KMS-11 (cell line): ENCODE results near the gene LSS.
"Not testable (repeated sequence)": the region's sequence is repeated elsewhere in the genome, so short reads cannot be mapped to it uniquely, and the experiment has no call there.

ENCODE experiments used
- H2AFZ ChIP-seq: fragments of 200-600 bp; sonication (generic); 2 replicates; pipeline ENCODE4 v1.6.1; 2016; ENCODE audit warnings: antibody characterized with exemption, mixed run types, low read depth
- H3K27ac ChIP-seq: fragments of 200-600 bp; sonication (generic); 2 replicates; pipeline ENCODE4 v1.6.1; 2016; ENCODE audit warnings: mild to moderate bottlenecking, mixed run types
- H3K27me3 ChIP-seq: fragments of 200-600 bp; sonication (generic); 2 replicates; pipeline ENCODE4 v1.6.1; 2017; ENCODE audit warnings: mild to moderate bottlenecking, low read depth, mixed run types, moderate library complexity; ENCODE audit not compliant: insufficient read depth
- H3K36me3 ChIP-seq: fragments of 200-600 bp; sonication (generic); 2 replicates; pipeline ENCODE4 v1.6.1; 2017; ENCODE audit warnings: mild to moderate bottlenecking, mixed run types; ENCODE audit not compliant: insufficient read depth
- H3K4me1 ChIP-seq: fragments of 200-600 bp; sonication (generic); 2 replicates; pipeline ENCODE4 v1.6.1; 2016; ENCODE audit warnings: mild to moderate bottlenecking, low read depth, mixed run types; ENCODE audit not compliant: poor library complexity, severe bottlenecking
- H3K4me2 ChIP-seq: fragments of 200-600 bp; sonication (generic); 2 replicates; pipeline ENCODE4 v1.7.0; 2016; ENCODE audit warnings: mild to moderate bottlenecking, mixed run types
- H3K4me3 ChIP-seq: fragments of 200-600 bp; sonication (generic); IDR thresholded peaks from 2 replicates; pipeline ENCODE4 v1.6.1; 2017; ENCODE audit warnings: low read depth, low read length, mixed read lengths; ENCODE audit not compliant: insufficient read depth
- H3K79me2 ChIP-seq: fragments of 200-600 bp; sonication (generic); 2 replicates; pipeline ENCODE4 v1.6.1; 2016; ENCODE audit warnings: low read depth, mixed run types; ENCODE audit not compliant: insufficient read depth
- H3K9ac ChIP-seq: fragments of 200-600 bp; sonication (generic); 2 replicates; pipeline ENCODE4 v1.6.1; 2016; ENCODE audit warnings: mild to moderate bottlenecking, mixed run types
- H4K20me1 ChIP-seq: fragments of 200-600 bp; sonication (generic); 2 replicates; pipeline ENCODE4 v1.6.1; 2016; ENCODE audit warnings: mild to moderate bottlenecking, mixed run types; ENCODE audit not compliant: insufficient read depth
- CTCF ChIP-seq: fragments of 200-600 bp; sonication (generic); conservative IDR thresholded peaks from 2 replicates; pipeline ENCODE4 v1.6.1; 2017; ENCODE audit warnings: low read depth, mild to moderate bottlenecking, antibody characterized with exemption, low read length, moderate library complexity, mixed read lengths

The LSS gene

GRCh38 chr21:46179708-46180078 lies 48.9 kb downstream of the LSS start:
- Histone ChIP-seq H3K4me1 (no peaks in the 10 kb centered on the region), H3K9ac (no peak overlapping the region), H2AFZ (no peak overlapping the region), H3K4me2 (no peak overlapping the region), H3K79me2 (peaks cover 20% of the 10 kb centered on the region; the same call in 1 of the 2 replicates), H4K20me1 (no peaks in the 10 kb centered on the region), H3K36me3 (no peaks in the 10 kb centered on the region), H3K27me3 (no peaks in the 10 kb centered on the region), H3K4me3 (no peak overlapping the region), H3K27ac (no peak overlapping the region)
- TF ChIP-seq CTCF, result no peak

GRCh38 chr21:46178961-46179360 lies 49.6 kb downstream of the LSS start:
- Histone ChIP-seq H3K9ac (no peak overlapping the region), H3K79me2 (peaks cover 26% of the 10 kb centered on the region; the same call in 1 of the 2 replicates), H4K20me1 (no peaks in the 10 kb centered on the region), H3K36me3 (no peaks in the 10 kb centered on the region), H3K4me3 (no peak overlapping the region), H3K27ac (no peak overlapping the region), H3K27me3 (no peaks in the 10 kb centered on the region), H2AFZ (no peak overlapping the region), H3K4me1 (no peaks in the 10 kb centered on the region), H3K4me2 (no peak overlapping the region)
- TF ChIP-seq CTCF, result no peak

GRCh38 chr21:46176443-46177129 lies 52.0 kb downstream of the LSS start:
- H3K4me2 ChIP-seq, H3K4me1 ChIP-seq, H3K27me3 ChIP-seq, H3K36me3 ChIP-seq, H3K27ac ChIP-seq, H4K20me1 ChIP-seq, H3K9ac ChIP-seq, H2AFZ ChIP-seq, H3K4me3 ChIP-seq: not testable (repeated sequence)
- peaks cover 34% of the 10 kb centered on the region; the same call in 1 of the 2 replicates for H3K79me2 ChIP-seq

GRCh38 chr21:46173573-46173972 lies 55.0 kb downstream of the LSS start:
- Histone ChIP-seq H3K79me2 (peaks cover 33% of the 10 kb centered on the region; the same call in 1 of the 2 replicates), H3K4me3 (no peak overlapping the region), H3K27ac (no peak overlapping the region), H3K4me1 (no peaks in the 10 kb centered on the region), H3K4me2 (no peak overlapping the region), H2AFZ (no peak overlapping the region), H3K27me3 (no peaks in the 10 kb centered on the region), H4K20me1 (no peaks in the 10 kb centered on the region), H3K36me3 (no peaks in the 10 kb centered on the region), H3K9ac (no peak overlapping the region)
- no peak for TF ChIP-seq CTCF

GRCh38 chr21:46172863-46173528 lies 55.6 kb downstream of the LSS start:
- no peak for TF ChIP-seq CTCF
- H3K79me2 ChIP-seq, result peaks cover 29% of the 10 kb centered on the region; the same call in 1 of the 2 replicates

More at GRCh38 chr21:46172863-46173528, 55.6 kb downstream of the LSS start:
- Histone ChIP-seq H3K4me3 (no peak overlapping the region), H3K27ac (no peak overlapping the region), H3K4me1 (no peaks in the 10 kb centered on the region), H3K4me2 (no peak overlapping the region), H4K20me1 (no peaks in the 10 kb centered on the region), H2AFZ (no peak overlapping the region), H3K9ac (no peak overlapping the region), H3K36me3 (no peaks in the 10 kb centered on the region), H3K27me3 (no peaks in the 10 kb centered on the region)
